GM12878 (cell line): ENCODE results near the gene IQGAP3. TPM values are rescaled to one million over a fixed set of nuclear protein-coding genes. Genes with fewer than 3 reads are reported as not detected.
A peak's percentile ranks its signal among the peaks of the same experiment; 100 is the strongest.

Source experiments
- ATF7 ChIP-seq: fragments of 450-650 bp; IDR thresholded peaks from 2 replicates; pipeline ENCODE4 v1.6.1; 2016; ENCODE audit warnings: low read depth, mild to moderate bottlenecking
- BACH1 ChIP-seq: fragments of 450-650 bp; IDR thresholded peaks from 2 replicates; pipeline ENCODE4 v1.6.1; 2017; ENCODE audit warnings: mild to moderate bottlenecking, borderline replicate concordance
- BHLHE40 ChIP-seq, 2 experiments: fragments of 450-650 bp in 1 of 2; IDR thresholded peaks; 2 replicates each; pipeline ENCODE4 v1.6.1; 2011 to 2017; ENCODE audit warnings: low read depth in 2 of 2, borderline replicate concordance in 1 of 2, improper control_type of control experiment in 1 of 2, low read length in 1 of 2, mild to moderate bottlenecking in 1 of 2
- CBFB ChIP-seq: IDR thresholded peaks from 2 replicates; pipeline ENCODE4 v1.6.1; 2016; ENCODE audit warnings: antibody characterized with exemption, low read depth
- CTCF ChIP-seq, 3 experiments: IDR thresholded peaks in 2 of 3; conservative IDR thresholded peaks in 1 of 3; 2 replicates each; pipeline ENCODE4 v1.5.1; 2011; ENCODE audit warnings: low read depth in 3 of 3, low read length in 3 of 3, mild to moderate bottlenecking in 3 of 3, control low read depth in 2 of 3, moderate library complexity in 2 of 3, inconsistent platforms in 1 of 3, mixed read lengths in 1 of 3; ENCODE audit not compliant: control insufficient read depth in 2 of 3, insufficient read depth in 1 of 3; ENCODE audit errors: extremely low read depth in 1 of 3
- EED ChIP-seq: sonication (generic); IDR thresholded peaks from 2 replicates; pipeline ENCODE4 v1.6.1; 2016; ENCODE audit warnings: antibody characterized with exemption, low read depth
- GATAD2B ChIP-seq: fragments of 450-650 bp; conservative IDR thresholded peaks from 2 replicates; pipeline ENCODE4 v1.6.1; 2017; ENCODE audit warnings: low read depth, mild to moderate bottlenecking, moderate library complexity
- IKZF2 ChIP-seq, 2 experiments: fragments of 450-650 bp; IDR thresholded peaks; 2 replicates each; pipeline ENCODE4 v1.6.1; 2017; ENCODE audit warnings: mild to moderate bottlenecking in 2 of 2, moderate library complexity in 2 of 2
- KAT2A ChIP-seq: conservative IDR thresholded peaks from 2 replicates; pipeline ENCODE4 v1.6.1; 2011; ENCODE audit warnings: low read depth, low read length; ENCODE audit not compliant: control insufficient read depth
- MEF2B ChIP-seq: fragments of 450-650 bp; IDR thresholded peaks from 2 replicates; pipeline ENCODE4 v1.6.1; 2018; ENCODE audit warnings: mild to moderate bottlenecking, moderate library complexity; ENCODE audit not compliant: partially characterized antibody, poor library complexity, severe bottlenecking
- MLLT1 ChIP-seq: fragments of 450-650 bp; IDR thresholded peaks from 2 replicates; pipeline ENCODE4 v1.6.1; 2016; ENCODE audit warnings: mild to moderate bottlenecking
- MXI1 ChIP-seq: fragments of 150-350 bp; IDR thresholded peaks from 2 replicates; pipeline ENCODE4 v1.6.1; 2011; ENCODE audit warnings: low read depth, mild to moderate bottlenecking, inconsistent platforms, low read length, improper control_type of control experiment
- NKRF ChIP-seq: fragments of 450-650 bp; conservative IDR thresholded peaks from 2 replicates; pipeline ENCODE4 v1.6.1; 2017; ENCODE audit warnings: mild to moderate bottlenecking, moderate library complexity
- PAX5 ChIP-seq: IDR thresholded peaks from 2 replicates; pipeline ENCODE4 v1.6.1; 2011; ENCODE audit warnings: low read depth, low read length, borderline replicate concordance
- PKNOX1 ChIP-seq: fragments of 450-650 bp; IDR thresholded peaks from 2 replicates; pipeline ENCODE4 v1.6.1; 2016; ENCODE audit warnings: mild to moderate bottlenecking
- PML ChIP-seq: IDR thresholded peaks from 2 replicates; pipeline ENCODE4 v1.6.1; 2012; ENCODE audit warnings: low read length, inconsistent platforms
- REST ChIP-seq: IDR thresholded peaks from 2 replicates; pipeline ENCODE4 v1.6.1; 2012; ENCODE audit warnings: mild to moderate bottlenecking, low read depth, low read length
- TAF1 ChIP-seq: IDR thresholded peaks from 2 replicates; pipeline ENCODE4 v1.6.1; 2011; ENCODE audit warnings: mild to moderate bottlenecking, low read depth, low read length, borderline replicate concordance
- polyA plus RNA-seq, 11 experiments: library from polyadenylated mRNA; depleted of rRNA in 4 of 11; unstranded in 6 of 11; stranded (reverse) in 5 of 11; fragments of >200 nt; fragmentation: Nextera tagmentation in 4 of 11; fragmentation: Illumina TruSeq in 1 of 11; extraction: Ambion mirVana in 4 of 11; extraction: Trizol in 1 of 11; gene quantifications; 1 replicate in 1 of 11; 2 replicates in 10 of 11; pipeline versions ENCODE4 v1.2.1 to v1.2.3, GENCODE V29; 2011 to 2016; ENCODE audit warnings: inconsistent platforms in 2 of 11, missing spikeins in 2 of 11, low read depth in 1 of 11
- total RNA-seq, 4 experiments: library from RNA; depleted of rRNA in 3 of 4; stranded (reverse); fragments of >200 nt in 3 of 4; fragmentation: Illumina TruSeq in 1 of 4; extraction: Trizol in 1 of 4; gene quantifications; 2 replicates each; pipeline versions ENCODE4 v1.2.1 to v1.2.3, GENCODE V29; 2013 to 2021

IQGAP3 gene
- total and polyA plus RNA-seq, 10 of the 15 experiments (the other 5 are each of a cell fraction or from before 2014, with no cell fraction given): 1.1 to 10.7 (median 7.9) TPM

GRCh38 chr1:156508205-156508954 is 64.0 kb downstream of the IQGAP3 start (continued):
- TF ChIP-seq MEF2B (peak; percentile 81), PAX5 (peak; percentile 22; the same call in 1 of the 2 replicates), CBFB (no peak), ATF7 (no peak; the same call in 1 of the 2 replicates), KAT2A (no peak), BACH1 (no peak), PML (no peak), CTCF (IDR thresholded peaks at IDR 0.05 in 2 of 3, conservative IDR thresholded peaks at IDR 0.05 in 1 of 3; ENCODE audit: control insufficient read depth in 2 of 3, extremely low read depth in 1 of 3, insufficient read depth in 1 of 3, low read depth in 3 of 3, low read length in 3 of 3) (no peak), PKNOX1 (peak; percentile 42; the same call in 1 of the 2 replicates), GATAD2B (0 out of 2 replicates have a peak, but pooled peaks have one; percentile 42), TAF1 (peak; percentile 25; the same call in 1 of the 2 replicates), MLLT1 (0 out of 2 replicates have a peak, but pooled peaks have one; percentile 36), MXI1 (peak; percentile 30; the same call in 1 of the 2 replicates), IKZF2 (IDR thresholded peaks at IDR 0.05) (peak; percentile 22 to 45; a peak in 2 of 4 replicates), NKRF (peak; percentile 23; the same call in 1 of the 2 replicates), EED (peak; percentile 12; the same call in 1 of the 2 replicates), REST (no peak), BHLHE40 (IDR thresholded peaks at IDR 0.05; ENCODE audit: borderline replicate concordance in 1 of 2, low read depth in 2 of 2, low read length in 1 of 2) (peak in 1 of 2 experiments; percentile 33; a peak in 1 of 4 replicates)
